GM21786 (cell line): Measurements from ENCODE around the gene CHKB.
"Not testable (repeated sequence)": the region's sequence is repeated elsewhere in the genome, so short reads cannot be mapped to it uniquely, and the experiment has no call there.

Experiments
- ATAC-seq: cut with Tn5 transposase; IDR thresholded peaks from one replicate; pipeline ENCODE4 v1.9.1; 2021; ENCODE audit not compliant: unreplicated experiment

CHKB gene

DNA sequence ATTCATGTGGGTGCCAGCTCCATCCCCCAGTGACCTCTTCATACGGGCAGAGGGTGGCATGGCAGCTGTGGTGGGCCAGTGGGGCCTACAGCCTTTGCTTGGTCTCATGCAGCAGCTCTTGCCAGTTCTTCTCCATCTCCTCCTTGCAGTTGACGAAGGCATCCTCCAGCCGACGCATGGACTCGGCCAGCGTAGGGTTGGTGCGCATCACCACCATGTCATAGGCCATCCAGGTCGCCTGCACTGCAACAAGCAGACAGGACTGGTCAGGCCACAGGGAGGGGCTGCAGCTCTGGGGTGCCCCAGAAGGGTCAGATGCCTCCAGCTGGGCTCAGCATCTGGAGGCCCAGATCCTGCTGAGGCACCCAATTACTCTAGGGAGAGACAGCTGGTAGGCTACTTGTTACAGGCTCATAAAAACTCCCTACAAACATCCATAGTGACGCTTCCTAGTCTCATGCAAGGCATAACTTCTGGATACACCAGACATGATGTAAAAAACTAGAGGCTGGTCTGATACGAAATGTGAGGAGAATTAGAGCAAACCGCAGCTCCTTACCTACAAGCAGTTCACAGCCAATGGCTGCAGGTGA, 31.4 kb downstream of the CHKB start:
- ATAC-seq: no peak

DNA sequence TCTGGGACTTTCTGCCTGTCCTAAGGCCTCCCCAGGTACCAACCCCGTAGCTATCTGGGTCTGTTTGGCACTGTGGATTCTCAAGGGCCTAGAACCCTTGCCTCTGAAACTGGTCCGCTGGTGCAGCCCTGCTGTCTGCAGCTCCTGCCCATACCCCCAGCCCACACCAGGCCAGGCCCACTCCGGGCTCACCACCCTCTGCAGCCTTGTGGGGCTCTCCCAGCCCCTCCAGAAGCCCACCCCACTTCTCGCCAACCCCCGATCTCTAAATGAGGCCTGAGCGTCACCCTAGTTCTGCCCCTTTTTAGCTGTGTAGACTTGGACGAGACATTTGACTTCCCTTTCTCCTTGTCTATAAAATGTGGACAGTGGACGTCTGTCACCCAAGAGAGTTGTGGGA, 32.3 kb downstream of the CHKB start:
- no peak for ATAC-seq

GRCh38 chr22:50548921-50549790, 33.5 kb downstream of the CHKB start:
- no peak for ATAC-seq

DNA sequence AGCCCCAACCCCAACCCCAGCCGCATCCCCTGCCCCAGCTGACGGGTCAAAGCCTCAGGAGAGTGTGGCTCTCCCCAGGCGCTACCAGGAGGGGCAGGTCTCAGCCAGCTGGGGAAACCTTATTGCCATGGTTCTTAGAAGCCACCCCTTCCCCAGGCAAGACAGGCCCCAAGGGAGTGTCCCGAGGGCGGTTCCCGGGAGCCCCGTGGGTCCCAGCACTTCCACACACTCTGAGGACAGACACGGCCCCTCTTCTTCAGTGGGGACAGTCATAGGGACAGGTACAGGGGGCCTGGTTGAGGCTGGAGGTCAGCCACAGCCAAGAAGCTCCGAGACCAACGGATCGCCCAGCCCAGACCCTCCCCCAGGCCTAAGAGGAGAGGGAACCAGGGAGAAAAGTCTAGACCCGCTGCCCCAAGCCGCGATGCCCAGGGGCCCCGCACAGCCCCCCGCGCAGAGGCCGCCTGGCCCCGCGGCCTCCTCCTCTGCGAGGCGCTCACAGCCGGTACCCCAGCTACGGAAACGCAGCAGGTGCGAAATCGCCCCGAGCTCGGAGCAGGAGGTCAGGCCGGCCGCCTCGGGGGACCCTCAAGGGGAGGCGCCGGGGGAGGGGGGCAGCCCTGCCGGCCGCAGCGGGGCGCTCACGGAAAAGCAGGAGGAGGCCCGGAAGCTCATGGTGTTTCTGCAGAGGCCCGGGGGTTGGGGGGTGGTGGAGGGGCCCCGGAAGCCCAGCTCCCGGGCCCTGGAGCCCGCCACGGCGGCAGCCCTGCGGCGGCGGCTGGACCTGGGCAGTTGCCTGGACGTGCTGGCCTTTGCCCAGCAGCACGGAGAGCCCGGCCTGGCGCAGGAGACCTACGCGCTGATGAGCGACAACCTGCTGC, 34.4 kb downstream of the CHKB start:
- no peak for ATAC-seq

DNA sequence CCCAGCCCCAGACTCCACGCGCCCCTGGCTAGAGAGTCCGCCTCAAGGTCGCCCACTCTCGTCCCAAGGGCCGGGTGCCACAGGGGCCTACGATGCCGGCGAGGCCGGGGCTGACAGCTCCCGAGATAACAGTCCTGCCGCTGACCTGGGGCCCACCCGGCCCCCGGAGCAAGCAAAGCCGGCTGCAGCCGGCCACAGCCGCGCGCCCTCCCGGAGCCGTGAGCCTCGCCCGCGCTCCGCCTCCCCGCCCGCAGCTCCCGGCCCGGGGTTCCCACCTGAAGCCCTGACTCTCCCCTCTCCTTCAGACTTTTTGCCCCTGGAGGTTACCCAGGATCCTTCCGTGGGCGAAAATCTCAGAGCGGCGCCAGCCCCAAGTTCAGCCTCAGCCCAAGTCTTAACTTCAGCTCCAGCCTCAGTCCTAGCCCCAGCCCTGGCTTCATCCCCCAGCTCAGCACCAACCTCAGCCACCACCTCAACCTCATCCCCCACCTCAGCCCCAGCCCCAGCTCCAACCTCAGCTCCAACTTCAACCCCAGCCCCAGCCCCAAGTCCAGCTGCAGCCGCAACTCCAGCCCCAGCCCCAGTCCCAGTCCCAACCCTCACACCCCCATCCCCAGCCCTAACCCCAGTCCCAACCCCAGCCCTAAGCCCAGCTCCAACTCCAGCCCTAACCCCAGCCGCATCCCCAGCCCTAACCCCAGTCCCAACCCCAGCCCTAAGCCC, 35.2 kb downstream of the CHKB start:
- no peak for ATAC-seq

DNA sequence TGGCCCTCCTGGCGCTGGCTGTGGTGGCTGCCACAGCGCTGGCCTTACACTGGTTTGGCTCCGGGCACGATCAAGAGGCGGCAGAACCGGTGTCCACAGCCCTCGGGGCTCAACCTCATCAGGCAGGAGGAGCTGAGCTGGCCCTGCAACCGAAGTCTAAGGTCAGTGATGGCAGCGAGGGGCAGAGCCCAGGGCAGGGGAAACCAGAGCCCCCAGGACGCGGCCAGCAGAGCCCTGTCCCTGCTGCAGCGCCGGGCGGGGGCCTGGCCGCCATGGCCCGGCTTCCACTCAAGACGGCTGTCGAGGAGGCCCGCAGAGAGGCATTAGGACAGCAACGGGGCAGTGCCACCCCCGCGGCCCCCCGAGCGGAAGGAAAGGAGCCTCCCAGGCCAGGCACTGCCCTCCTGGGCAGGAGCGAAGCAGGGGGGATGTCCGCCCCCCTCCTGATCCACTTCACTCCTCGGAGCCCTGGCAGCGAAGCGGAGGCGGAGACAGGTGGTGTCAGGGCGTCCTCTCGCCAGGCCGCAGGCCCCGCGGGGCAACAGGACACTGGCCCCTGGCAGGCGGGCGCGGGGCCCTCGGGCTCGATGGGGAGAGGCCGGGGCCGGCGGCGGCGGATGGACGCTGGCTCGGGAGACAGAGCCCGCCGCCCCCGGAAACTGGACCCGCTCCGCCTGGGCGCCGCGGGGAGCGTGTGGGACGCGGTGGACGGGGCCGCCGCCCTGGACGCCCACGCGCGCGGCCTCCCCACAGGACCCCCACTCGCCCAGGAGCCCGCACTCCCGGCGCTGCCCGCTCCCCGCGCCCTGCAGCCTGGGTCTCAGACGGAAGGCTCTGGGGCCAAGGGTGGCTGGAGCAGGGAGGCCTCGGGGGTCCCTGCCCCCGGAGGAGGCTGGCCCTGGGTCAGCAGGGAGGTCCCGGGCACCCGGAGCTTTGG, 36.1 kb downstream of the CHKB start:
- no peak for ATAC-seq

DNA sequence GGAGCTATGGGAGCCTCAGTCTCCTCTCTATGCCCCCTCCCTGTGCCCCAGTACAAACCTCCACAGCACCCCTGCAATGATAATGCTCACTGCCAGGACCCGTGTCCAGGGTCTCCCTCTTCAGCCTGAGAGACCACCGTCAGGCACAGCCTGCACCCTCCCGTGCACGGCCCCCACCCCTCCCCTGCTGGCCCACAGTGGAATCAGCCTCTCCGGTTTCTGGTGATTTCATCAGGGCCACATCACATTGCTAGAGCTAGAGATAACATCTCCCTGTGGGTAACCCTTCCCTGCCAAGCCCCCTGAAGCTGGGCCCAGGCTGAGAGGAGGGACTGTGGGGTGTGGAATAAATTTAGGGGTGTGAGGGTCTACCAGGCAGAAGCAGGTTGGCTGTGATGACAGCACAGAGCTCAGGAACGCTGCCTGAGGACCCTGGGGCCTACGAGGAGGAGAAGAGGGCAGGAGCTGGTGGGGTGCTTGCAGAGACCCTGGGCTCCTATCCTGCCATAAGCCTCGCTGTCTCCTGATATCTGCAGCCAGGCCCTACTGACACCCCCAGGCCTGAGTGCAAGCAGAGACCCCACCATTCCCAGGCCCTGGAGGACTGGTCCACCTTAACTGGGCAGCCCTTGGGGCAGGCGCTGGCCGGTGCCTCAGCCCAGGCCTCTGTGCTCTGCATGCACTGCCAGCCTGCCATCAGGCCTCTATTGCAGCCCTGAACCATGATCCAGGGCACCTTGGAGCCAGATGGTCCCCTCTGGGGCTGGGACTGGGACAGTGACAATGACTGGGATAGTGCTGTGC, 36.9 kb downstream of the CHKB start, which contains the start of gene KLHDC7B:
TSS of gene KLHDC7B (plus strand) at position 378 of the 804 bp plus-strand sequence. CDS start at position 723, 345 bp downstream.
- no peak for ATAC-seq

- ATAC-seq: no peak
Observed at GRCh38 chr22:50544746-50545253, 37.8 kb downstream of the CHKB start.

DNA sequence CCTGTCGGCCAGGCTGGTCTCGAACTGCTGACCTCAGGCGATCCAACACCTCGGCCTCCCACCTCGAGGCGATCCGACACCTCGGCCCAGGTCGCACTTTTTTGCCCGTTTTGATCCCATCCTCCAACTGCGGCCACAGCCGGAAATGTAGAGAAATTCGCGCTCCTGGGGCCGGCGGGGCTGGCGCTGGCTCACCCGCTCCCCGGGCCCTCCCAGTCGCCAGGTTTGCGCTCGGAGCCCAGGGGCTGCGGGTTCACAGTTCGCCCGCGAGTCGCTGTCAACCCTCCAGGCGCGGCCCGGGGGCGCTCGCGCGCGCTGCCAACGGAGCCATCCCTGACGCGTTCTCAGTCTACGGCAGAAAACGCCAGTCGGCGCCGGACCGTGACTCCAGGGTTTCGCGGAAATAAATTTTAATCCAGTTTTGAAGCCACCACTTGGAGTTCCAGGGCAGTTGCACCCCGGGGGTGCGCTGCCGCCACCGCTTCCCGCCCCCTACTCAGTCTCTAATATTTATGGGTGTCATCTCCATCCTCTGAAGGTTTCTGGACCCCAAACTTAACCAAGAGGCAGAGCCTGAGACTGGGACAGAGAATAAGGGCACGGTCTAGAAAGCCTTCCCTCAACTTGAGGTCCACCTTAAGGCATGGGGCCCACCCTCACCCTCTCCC, 38.4 kb downstream of the CHKB start:
- no peak for ATAC-seq

GRCh38 chr22:50542416-50542927, 40.2 kb downstream of the CHKB start:
- no peak for ATAC-seq

GRCh38 chr22:50541667-50542026, 41.0 kb downstream of the CHKB start:
- not testable (repeated sequence) for ATAC-seq

DNA sequence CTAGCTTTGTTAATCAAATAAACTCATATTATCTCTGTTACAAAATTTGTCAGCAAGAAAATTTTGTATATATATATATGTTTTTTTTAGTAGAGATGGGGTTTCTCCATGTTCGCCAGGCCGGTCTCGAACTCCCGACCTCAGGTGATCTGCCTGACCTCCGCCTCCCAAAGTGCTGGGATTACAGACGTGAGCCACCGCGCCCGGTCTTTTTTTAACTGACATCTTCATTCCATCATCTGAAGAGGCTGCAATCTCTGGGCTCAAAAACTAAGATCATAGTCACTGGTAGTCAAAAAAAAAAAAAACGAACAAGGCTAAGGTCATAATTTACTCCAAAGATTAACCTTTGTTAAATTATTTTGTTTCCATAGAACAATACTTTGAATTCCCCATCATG, 42.3 kb downstream of the CHKB start:
- no peak for ATAC-seq

DNA sequence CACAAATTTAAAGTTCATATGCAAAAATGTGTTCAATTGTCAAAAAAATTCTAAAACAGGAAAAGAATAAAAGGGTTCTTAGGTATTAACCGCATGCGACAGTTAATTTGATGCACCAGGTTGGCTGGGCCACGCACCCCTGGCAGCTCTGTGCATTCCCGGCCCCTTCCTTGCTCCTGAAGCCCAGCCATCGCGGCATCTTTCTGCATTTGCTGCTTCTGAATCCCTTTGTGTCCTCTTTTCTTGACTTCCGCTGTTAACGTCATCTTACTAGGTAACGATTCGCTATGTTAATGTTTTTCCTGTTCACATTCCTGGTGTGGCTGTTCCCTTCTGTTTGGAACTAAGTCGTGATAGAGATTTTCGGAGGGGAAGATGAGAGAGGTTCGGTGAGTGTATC, 44.9 kb downstream of the CHKB start:
- ATAC-seq: no peak

DNA sequence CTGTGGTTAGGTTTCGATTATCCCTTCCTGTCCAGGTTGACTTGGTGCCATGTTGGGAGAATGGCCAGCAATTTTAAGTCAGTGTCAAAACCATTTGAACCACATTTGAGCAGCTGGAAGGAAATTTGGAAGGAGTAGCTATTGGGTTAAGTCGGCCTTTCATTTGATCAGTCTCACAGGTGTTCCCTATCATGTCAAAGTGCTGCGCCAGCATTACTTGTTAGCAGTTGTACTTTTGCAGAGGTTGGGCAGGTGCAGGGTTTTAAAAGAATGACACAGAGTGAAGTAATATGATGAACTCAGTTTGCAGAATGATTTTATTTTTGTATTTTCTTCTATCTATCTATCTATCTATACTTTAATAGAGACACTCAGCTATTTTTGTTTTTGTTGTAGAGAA, 46.4 kb downstream of the CHKB start:
- no peak for ATAC-seq

GRCh38 chr22:50535113-50535512, 47.5 kb downstream of the CHKB start:
- no peak for ATAC-seq

- not testable (repeated sequence) for ATAC-seq
Observed at GRCh38 chr22:50533856-50534711, 48.6 kb downstream of the CHKB start.
